Stomach (tissue), 9 donors: ENCODE results near the gene TSHR. TPM values are rescaled to one million over a fixed set of nuclear protein-coding genes. Genes with fewer than 3 reads are reported as not detected.

Experiments used
- DNase-seq, 2 donors: peaks; one replicate each; pipeline versions ENCODE4 v3.0.0 to v3.0.0-alpha.2; 2013 to 2019
- H3K27ac ChIP-seq, 5 donors: fragments of 200-600 bp in 4 of 5; sonication (generic) in 4 of 5; one replicate each; pipeline ENCODE4 v1.5.1; 2013 to 2019; ENCODE audit warnings: mild to moderate bottlenecking in 1 of 5, moderate library complexity in 1 of 5
- H3K27me3 ChIP-seq, 3 donors: fragments of 200-600 bp; sonication (generic); one replicate each; pipeline ENCODE4 v1.5.1; 2017 to 2019; ENCODE audit warnings: mixed run types in 1 of 3
- H3K36me3 ChIP-seq, 4 donors: fragments of 200-600 bp; sonication (generic); 1 replicate in 3 of 4; 2 replicates in 1 of 4; pipeline ENCODE4 v1.5.1; 2016 to 2019
- H3K4me1 ChIP-seq, 4 donors: fragments of 200-600 bp; sonication (generic); one replicate each; pipeline ENCODE4 v1.5.1; 2016 to 2019
- H3K4me3 ChIP-seq, 4 donors: fragments of 200-600 bp; sonication (generic) in 3 of 4; one replicate each; pipeline ENCODE4 v1.5.1; 2016 to 2019; ENCODE audit warnings: mild to moderate bottlenecking in 1 of 4
- H3K9me3 ChIP-seq, 4 donors: fragments of 200-600 bp; sonication (generic); one replicate each; pipeline ENCODE4 v1.5.1; 2016 to 2019
- EP300 ChIP-seq: sonication (generic); formaldehyde crosslinking; IDR thresholded peaks from one replicate; pipeline ENCODE4 v1.6.1; 2017; ENCODE audit warnings: antibody characterized with exemption
- POLR2A ChIP-seq, 4 donors: fragments of 450-650 bp; IDR thresholded peaks; one replicate each; pipeline ENCODE4 v1.6.1; 2016; ENCODE audit warnings: antibody characterized with exemption in 4 of 4, control low read depth in 2 of 4, mild to moderate bottlenecking in 1 of 4, moderate library complexity in 1 of 4
- POLR2AphosphoS5 ChIP-seq, 3 donors: sonication (generic); formaldehyde crosslinking; IDR thresholded peaks; one replicate each; pipeline ENCODE4 v1.6.1; 2016; ENCODE audit warnings: antibody characterized with exemption in 3 of 3
- WGBS, 5 donors: extraction: QIAGEN DNeasy Blood & Tissue Kit in 3 of 5; methylation state at CpG; one replicate each; pipeline versions ENCODE4 v1.1.5 to v1.1.7; 2013 to 2018; 5-methylcytosine and 5-hydroxymethylcytosine counted together
- intact Hi-C: fragments of 100-400 bp; cut with DNase I; formaldehyde crosslinking; loops from one replicate; pipeline ENCODE4 v1.15.1; 2023; ENCODE audit warnings: low total_unique reads
- polyA plus RNA-seq, 3 donors: library from polyadenylated mRNA; stranded (reverse); fragments of 200-250 nt; gene quantifications; one replicate each; pipeline ENCODE4 v1.2.3, GENCODE V29; 2013
- total RNA-seq, 5 donors: library from RNA; depleted of rRNA; stranded (reverse); fragments of >200 nt; gene quantifications; one replicate each; pipeline versions ENCODE4 v1.1.0 to v1.2.3, GENCODE V29; 2014 to 2016
- TF ChIP-seq, protein P1 (sequence below), 7 experiments: fragments of 450-650 bp in 4 of 7; fragments of 200-600 bp in 3 of 7; sonication (generic) in 3 of 7; IDR thresholded peaks; one replicate each; pipeline ENCODE4 v1.5.1; 2016 to 2019; ENCODE audit warnings: antibody characterized with exemption in 7 of 7, control low read depth in 2 of 7, mild to moderate bottlenecking in 1 of 7
- donor health status: healthy with polysubstance abuse.
- donor health status: Bipolar disorder and iron deficiency.
- donor health status: healthy.

The TSHR gene
- total and polyA plus RNA-seq, 8 donors: 0.18 to 0.46 (median 0.45) TPM; not detected in 5

- Histone ChIP-seq H3K36me3 (no peaks in the 10 kb centered on the region), H3K4me3 (no peak overlapping the region), H3K9me3 (no peaks in the 10 kb centered on the region), H3K27me3 (no peaks in the 10 kb centered on the region), H3K4me1 (no peaks in the 10 kb centered on the region), H3K27ac (peak overlapping the region in 1 of 5 donors; percentile 51)
- WGBS, 5 donors: 51 to 69% (median 60%) methylated on average over 2 of the region's 2 CpGs
- TF ChIP-seq POLR2A (IDR thresholded peaks at IDR 0.05) (no peak), EP300 (no peak), POLR2AphosphoS5 (IDR thresholded peaks at IDR 0.05) (no peak)
- TF ChIP-seq, protein P1, sequence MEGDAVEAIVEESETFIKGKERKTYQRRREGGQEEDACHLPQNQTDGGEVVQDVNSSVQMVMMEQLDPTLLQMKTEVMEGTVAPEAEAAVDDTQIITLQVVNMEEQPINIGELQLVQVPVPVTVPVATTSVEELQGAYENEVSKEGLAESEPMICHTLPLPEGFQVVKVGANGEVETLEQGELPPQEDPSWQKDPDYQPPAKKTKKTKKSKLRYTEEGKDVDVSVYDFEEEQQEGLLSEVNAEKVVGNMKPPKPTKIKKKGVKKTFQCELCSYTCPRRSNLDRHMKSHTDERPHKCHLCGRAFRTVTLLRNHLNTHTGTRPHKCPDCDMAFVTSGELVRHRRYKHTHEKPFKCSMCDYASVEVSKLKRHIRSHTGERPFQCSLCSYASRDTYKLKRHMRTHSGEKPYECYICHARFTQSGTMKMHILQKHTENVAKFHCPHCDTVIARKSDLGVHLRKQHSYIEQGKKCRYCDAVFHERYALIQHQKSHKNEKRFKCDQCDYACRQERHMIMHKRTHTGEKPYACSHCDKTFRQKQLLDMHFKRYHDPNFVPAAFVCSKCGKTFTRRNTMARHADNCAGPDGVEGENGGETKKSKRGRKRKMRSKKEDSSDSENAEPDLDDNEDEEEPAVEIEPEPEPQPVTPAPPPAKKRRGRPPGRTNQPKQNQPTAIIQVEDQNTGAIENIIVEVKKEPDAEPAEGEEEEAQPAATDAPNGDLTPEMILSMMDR (IDR thresholded peaks at IDR 0.05): no peak
- DNase-seq: no peak
- intact Hi-C loops: no loop called here
Measured at GRCh38 chr14:81120501-81120900, 165.1 kb downstream of the TSHR start.

DNA sequence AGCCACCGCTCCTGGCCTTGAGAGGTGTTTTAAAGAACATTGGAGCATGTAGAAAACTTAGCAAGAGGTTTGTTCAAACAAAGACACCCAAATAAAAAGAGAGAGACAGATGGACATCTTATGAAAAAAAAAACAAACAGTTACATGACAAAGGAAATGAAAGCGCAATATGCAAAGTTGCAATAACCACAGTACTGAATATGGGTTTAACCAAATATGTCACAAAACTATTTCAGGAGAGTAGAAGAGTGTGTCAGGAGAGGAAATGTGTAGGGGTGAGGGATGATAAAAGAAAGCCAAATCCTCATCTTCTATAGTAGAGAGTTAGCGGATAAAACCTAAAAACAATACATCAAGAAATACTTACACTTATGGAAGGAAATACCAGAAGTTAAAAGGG, 166.9 kb downstream of the TSHR start:
- no peak for DNase-seq
- H3K9me3 ChIP-seq: peaks cover 0 to under 1% (median 0%) of the 10 kb centered on the region in 4 donors
- TF ChIP-seq, protein P1 (IDR thresholded peaks at IDR 0.05): no peak
- TF ChIP-seq EP300: no peak
- TF ChIP-seq POLR2A (IDR thresholded peaks at IDR 0.05): no peak
- no peak for TF ChIP-seq POLR2AphosphoS5 (IDR thresholded peaks at IDR 0.05)
- WGBS, 5 donors: 86 to 92% (median 91%) methylated on average over 3 of the region's 3 CpGs
- H3K36me3 ChIP-seq: no peaks in the 10 kb centered on the region
- H3K27me3 ChIP-seq: no peaks in the 10 kb centered on the region
- H3K4me3 ChIP-seq: no peak overlapping the region
- no peak overlapping the region for H3K27ac ChIP-seq
- intact Hi-C loops: no loop called here
- no peaks in the 10 kb centered on the region for H3K4me1 ChIP-seq

DNA sequence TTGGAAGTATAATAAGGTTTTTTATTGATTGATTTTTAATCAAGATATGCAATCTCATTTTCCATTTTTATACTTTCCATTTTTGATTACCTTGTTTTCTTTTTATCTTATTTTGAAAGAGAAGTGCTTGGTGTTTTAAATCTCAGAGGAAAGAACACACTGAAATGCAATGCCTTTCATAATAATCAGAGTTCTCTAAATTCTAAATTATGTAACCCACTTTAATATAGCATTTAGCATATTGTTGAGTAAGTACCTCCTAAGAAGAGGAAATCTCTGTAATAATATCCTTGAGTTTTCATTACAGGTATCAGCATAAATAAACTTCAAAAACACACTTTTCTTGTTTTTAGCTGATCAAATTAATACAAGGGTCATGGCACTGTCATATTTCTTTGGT, 168.4 kb downstream of the TSHR start:
- DNase-seq: no peak
- Histone ChIP-seq H3K4me3 (no peak overlapping the region), H3K9me3 (peaks cover 0 to 5% (median 0%) of the 10 kb centered on the region in 4 donors), H3K4me1 (no peaks in the 10 kb centered on the region), H3K27ac (no peak overlapping the region), H3K27me3 (no peaks in the 10 kb centered on the region), H3K36me3 (no peaks in the 10 kb centered on the region)
- intact Hi-C loops: no loop called here
- TF ChIP-seq POLR2AphosphoS5 (IDR thresholded peaks at IDR 0.05) (no peak), EP300 (no peak)
- TF ChIP-seq, protein P1 (IDR thresholded peaks at IDR 0.05): no peak

- DNase-seq: no peak
- H3K9me3 ChIP-seq: peaks cover 0 to 5% (median 0%) of the 10 kb centered on the region in 4 donors
- TF ChIP-seq POLR2A (IDR thresholded peaks at IDR 0.05): no peak
- TF ChIP-seq EP300: no peak
- TF ChIP-seq POLR2AphosphoS5 (IDR thresholded peaks at IDR 0.05): no peak
- TF ChIP-seq, protein P1 (IDR thresholded peaks at IDR 0.05): no peak
- H3K4me3 ChIP-seq: no peak overlapping the region
- H3K4me1 ChIP-seq: no peaks in the 10 kb centered on the region
- 73 to 94% (median 86%) methylated on average over 4 of the region's 4 CpGs for WGBS, 5 donors
- intact Hi-C loops: no loop called here
- H3K27ac ChIP-seq: no peak overlapping the region
- no peaks in the 10 kb centered on the region for H3K36me3 ChIP-seq
- no peaks in the 10 kb centered on the region for H3K27me3 ChIP-seq
Measured at GRCh38 chr14:81125536-81125935, 170.1 kb downstream of the TSHR start.
